ENCODE data around the gene KRTAP12-2. TPM values are rescaled to one million over a fixed set of nuclear protein-coding genes. Genes with fewer than 3 reads are reported as not detected.

The KRTAP12-2 gene
- total and polyA plus RNA-seq, 10 of the 15 experiments (the other 5 are each of a cell fraction or from before 2014, with no cell fraction given): not detected

GRCh38 chr21:44653123-44653522 is 13.6 kb downstream of the KRTAP12-2 start:
- H3K27ac ChIP-seq (ENCODE audit: control insufficient read depth, insufficient read depth): no peak overlapping the region
- ChIA-PET SMC1A (ENCODE audit: uncharacterized antibody, unreplicated experiment) (interaction anchor here (1.3 kb wide), 1 partner anchor 89 kb away, joined by 3 read pairs; no protein-coding TSS in a partner anchor), POLR2A (no interaction called here), RAD21 (ENCODE audit: unreplicated experiment) (no interaction called here), CTCF (no interaction called here)
- no peaks in the 10 kb centered on the region for H3K36me3 ChIP-seq (ENCODE audit: control insufficient read depth in 2 of 2, insufficient read depth in 2 of 2, low read length in 1 of 2)
- H3K9me3 ChIP-seq (replicated peaks; ENCODE audit: control insufficient read depth, insufficient read depth, low read length): peaks cover 2% of the 10 kb centered on the region; the same call in 1 of the 3 replicates
- no TSS peak for BruUV-seq (replicated peaks)
- H4K20me1 ChIP-seq (ENCODE audit: control insufficient read depth, insufficient read depth): no peaks in the 10 kb centered on the region
- no peaks in the 10 kb centered on the region for H3K27me3 ChIP-seq (replicated peaks in 1 of 2; ENCODE audit: control insufficient read depth in 2 of 2, insufficient read depth in 2 of 2, low read length in 1 of 2)
- 38% methylated on average over 14 of the region's 14 CpGs for WGBS (ENCODE audit: insufficient coverage, insufficient replicate concordance, low lambda C conversion rate, missing lambda C conversion rate)
- H3K4me3 ChIP-seq: no peak overlapping the region
- ATAC-seq (no peak), FAIRE-seq (no peak), DNase-seq (ENCODE audit: low read depth, low spot score) (no peak)
- H3K4me1 ChIP-seq (ENCODE audit: control insufficient read depth, insufficient read depth, low read length): no peaks in the 10 kb centered on the region
- no peak overlapping the region for H3K9ac ChIP-seq (ENCODE audit: control insufficient read depth, insufficient read depth, low read length)
- intact Hi-C loops (cut with micrococcal nuclease; ENCODE audit: unreplicated experiment): no loop called here
- TF ChIP-seq ATF2 (IDR thresholded peaks at IDR 0.05; ENCODE audit: low read length): no peak
- TF ChIP-seq BHLHE40 (IDR thresholded peaks at IDR 0.05; ENCODE audit: borderline replicate concordance in 1 of 2, low read depth in 2 of 2, low read length in 1 of 2): peak in 1 of 2 experiments; percentile 53; a peak in 1 of 4 replicates
- H2AFZ ChIP-seq (ENCODE audit: control insufficient read depth, low read depth, low read length): no peak overlapping the region
- H3K79me2 ChIP-seq (ENCODE audit: control insufficient read depth, insufficient read depth, low read length): no peaks in the 10 kb centered on the region
- no peak overlapping the region for H3K4me2 ChIP-seq (ENCODE audit: control insufficient read depth, insufficient read depth)
- in situ Hi-C loops (cut with MboI): no loop called here

GRCh38 chr21:44650973-44651675 is 15.6 kb downstream of the KRTAP12-2 start:
- FAIRE-seq: no peak
- in situ Hi-C loops (cut with MboI): no loop called here

More at GRCh38 chr21:44650973-44651675, 15.6 kb downstream of the KRTAP12-2 start:
- ChIA-PET RAD21 (ENCODE audit: unreplicated experiment) (no interaction called here), POLR2A (interaction anchor here (0.5 kb wide), 1 partner anchor 54 kb away, joined by 3 read pairs; no protein-coding TSS in a partner anchor), SMC1A (ENCODE audit: uncharacterized antibody, unreplicated experiment) (no interaction called here), CTCF (no interaction called here)
- Histone ChIP-seq H3K9me3 (replicated peaks; ENCODE audit: control insufficient read depth, insufficient read depth, low read length) (no peaks in the 10 kb centered on the region; the same call in 2 of the 3 replicates), H4K20me1 (ENCODE audit: control insufficient read depth, insufficient read depth) (no peaks in the 10 kb centered on the region), H3K9ac (ENCODE audit: control insufficient read depth, insufficient read depth, low read length) (no peak overlapping the region), H3K79me2 (ENCODE audit: control insufficient read depth, insufficient read depth, low read length) (no peaks in the 10 kb centered on the region), H3K4me2 (ENCODE audit: control insufficient read depth, insufficient read depth) (no peak overlapping the region), H3K4me1 (ENCODE audit: control insufficient read depth, insufficient read depth, low read length) (no peaks in the 10 kb centered on the region), H3K27me3 (replicated peaks in 1 of 2; ENCODE audit: control insufficient read depth in 2 of 2, insufficient read depth in 2 of 2, low read length in 1 of 2) (no peaks in the 10 kb centered on the region), H3K36me3 (ENCODE audit: control insufficient read depth in 2 of 2, insufficient read depth in 2 of 2, low read length in 1 of 2) (no peaks in the 10 kb centered on the region), H2AFZ (ENCODE audit: control insufficient read depth, low read depth, low read length) (no peak overlapping the region), H3K4me3 (no peak overlapping the region), H3K27ac (ENCODE audit: control insufficient read depth, insufficient read depth) (no peak overlapping the region)
- TF ChIP-seq ZBTB4 (CRISPR knock-in tag; IDR thresholded peaks at IDR 0.05) (no peak), ZNF207 (IDR thresholded peaks at IDR 0.05; ENCODE audit: borderline replicate concordance) (no peak), SMC3 (IDR thresholded peaks at IDR 0.05; ENCODE audit: borderline replicate concordance, low read length) (no peak), LARP7 (IDR thresholded peaks at IDR 0.05) (no peak)
- WGBS (ENCODE audit: insufficient coverage, insufficient replicate concordance, low lambda C conversion rate, missing lambda C conversion rate): 14% methylated on average over 12 of the region's 12 CpGs
- DNase-seq (ENCODE audit: low read depth, low spot score): no peak
- BruUV-seq (replicated peaks): no TSS peak
- no peak for ATAC-seq
- intact Hi-C loops (cut with micrococcal nuclease; ENCODE audit: unreplicated experiment): no loop called here
